ENCODE data around the gene TAGLN.

GRCh38 chr11:117256573-117256972 is 57.4 kb downstream of the TAGLN start:
- TF ChIP-seq POLR2A (IDR thresholded peaks at IDR 0.05; ENCODE audit: low read depth, low read length) (no peak), POLR2AphosphoS5 (IDR thresholded peaks at IDR 0.05; ENCODE audit: low read depth, low read length) (no peak)

Data from GM12892 (cell line).